GM12801 (cell line): ENCODE measurements around the gene BTRC.

ENCODE experiments used
- CTCF ChIP-seq: IDR thresholded peaks from one replicate; pipeline ENCODE4 v1.5.1; 2011; ENCODE audit warnings: control low read depth; ENCODE audit not compliant: insufficient read length; ENCODE audit errors: extremely low read depth

The BTRC gene

GRCh38 chr10:101353692-101354327, at the start of gene BTRC:
Gene BTRC (plus strand): TSS chr10:101354165. CDS start chr10:101354181, 16 bp downstream.
- no peak for TF ChIP-seq CTCF

GRCh38 chr10:101304316-101304715, 49.6 kb upstream of the BTRC start:
- TF ChIP-seq CTCF: no peak

DNA sequence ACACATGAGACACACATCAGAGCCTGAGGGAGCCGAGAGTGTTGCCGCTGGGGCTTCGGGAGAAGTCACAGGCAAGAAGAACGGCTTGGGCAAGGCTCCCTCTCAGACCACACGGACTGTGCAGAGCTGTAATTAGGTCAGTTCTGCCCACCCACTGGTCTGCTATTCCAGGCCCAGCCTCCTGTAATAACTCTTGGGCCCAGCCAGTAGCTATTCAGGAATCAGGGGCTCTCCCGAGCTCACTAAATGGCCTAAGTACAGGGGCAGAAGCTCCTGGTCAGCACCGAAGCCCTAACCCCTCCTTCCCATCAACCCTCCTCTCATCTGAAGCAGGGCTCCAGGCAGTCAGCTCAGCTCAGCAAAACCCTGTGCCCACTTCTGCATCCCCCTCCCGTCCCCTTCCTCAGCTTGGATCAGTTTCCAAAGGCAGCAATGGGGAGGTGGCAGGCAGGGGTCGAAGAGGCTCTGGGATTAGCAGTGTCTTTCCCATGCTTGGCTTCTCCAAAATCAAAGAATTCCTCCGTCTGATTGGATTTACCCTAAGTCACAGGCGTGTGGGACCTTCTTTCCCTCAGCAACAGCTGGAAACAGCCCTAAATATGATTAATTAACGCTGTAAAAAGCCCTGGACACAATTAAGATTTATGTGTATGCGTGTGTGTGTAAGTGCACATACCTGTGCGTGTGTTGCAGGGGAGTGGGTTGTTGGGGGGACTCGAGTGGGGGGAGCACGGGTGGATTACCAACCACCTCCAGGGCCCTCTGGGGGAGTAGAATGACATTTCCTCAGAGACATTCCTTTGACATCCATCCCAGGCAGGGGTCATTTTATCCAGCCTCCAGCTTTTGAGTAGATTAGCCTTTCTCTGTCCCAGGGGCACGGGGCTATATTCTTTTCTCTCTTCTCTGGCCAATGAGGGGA, 48.4 kb upstream of the BTRC start:
- TF ChIP-seq CTCF: no peak

- no peak for TF ChIP-seq CTCF
Measured at GRCh38 chr10:101308051-101308450, 45.9 kb upstream of the BTRC start.

GRCh38 chr10:101310529-101311184, 43.3 kb upstream of the BTRC start:
- TF ChIP-seq CTCF: no peak

DNA sequence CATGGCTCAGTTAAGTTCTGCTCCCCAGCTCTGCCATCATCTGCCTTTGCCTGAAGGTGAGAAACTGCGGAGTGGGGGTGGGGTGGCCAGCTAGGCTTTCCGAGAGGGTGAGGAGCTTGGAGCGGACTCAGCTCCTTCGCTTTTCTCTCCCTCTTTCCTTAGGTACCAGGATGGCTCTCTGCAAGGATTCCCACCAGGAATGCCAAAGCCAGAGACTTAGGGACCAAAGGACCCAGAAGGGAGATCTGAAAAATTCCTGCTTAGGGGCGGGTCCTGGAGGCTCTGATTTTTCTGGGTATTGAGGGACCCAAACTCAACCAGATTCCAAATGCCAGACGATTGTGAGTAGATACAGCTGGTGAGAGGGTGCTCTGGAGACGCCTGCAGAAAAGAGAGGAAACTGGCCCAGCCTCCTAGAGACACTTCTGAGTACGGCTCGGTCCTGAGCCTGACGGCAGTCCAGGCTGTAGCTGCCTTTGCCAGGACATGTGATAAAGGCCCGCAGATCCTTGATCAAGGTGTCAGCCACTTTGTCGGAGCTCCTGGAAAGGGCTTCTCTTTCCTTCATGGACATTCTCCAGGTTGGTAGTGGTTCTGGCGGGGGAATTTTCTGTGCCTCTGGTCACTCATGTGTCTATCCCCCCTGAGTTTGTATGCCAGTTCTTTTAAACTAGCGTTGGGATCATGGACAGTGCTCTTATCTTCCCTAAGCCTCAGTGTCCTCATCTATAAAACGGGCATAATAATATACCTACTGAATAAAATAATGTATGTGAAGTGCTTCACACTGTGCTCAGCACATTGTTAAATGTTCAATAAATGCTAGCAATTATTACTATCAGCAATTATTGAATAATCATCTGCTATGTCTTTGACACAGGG, 42.5 kb upstream of the BTRC start:
- no peak for TF ChIP-seq CTCF
